Bronchial epithelial cell (primary cell): Measurements from ENCODE around the gene SGTA. TPM values are rescaled to one million over a fixed set of nuclear protein-coding genes. Genes with fewer than 3 reads are reported as not detected.
"Not testable (repeated sequence)": the region's sequence is repeated elsewhere in the genome, so short reads cannot be mapped to it uniquely, and the experiment has no call there.

Experiments
- DNase-seq: peaks from one replicate; pipeline ENCODE4 v3.0.0-alpha.2; 2010; ENCODE audit warnings: low read depth
- FAIRE-seq: peaks from 2 replicates; lab custom pipeline; 2011; peaks lifted over from hg19 to GRCh38; lab: Jason Lieb, UNC
- H3K27me3 ChIP-seq: 2 replicates; pipeline ENCODE4 v1.5.1; 2011; ENCODE audit warnings: low read length; ENCODE audit not compliant: control insufficient read depth, insufficient read depth
- H3K36me3 ChIP-seq: 2 replicates; pipeline ENCODE4 v1.5.1; 2011; ENCODE audit warnings: low read length; ENCODE audit not compliant: control insufficient read depth, insufficient read depth
- H3K4me3 ChIP-seq: 2 replicates; pipeline ENCODE4 v1.5.1; 2011; ENCODE audit warnings: mild to moderate bottlenecking, low read depth, low read length, control low read depth
- CTCF ChIP-seq: IDR thresholded peaks from 2 replicates; pipeline ENCODE4 v1.5.1; 2011; ENCODE audit warnings: mild to moderate bottlenecking, moderate library complexity, low read length, control low read depth, inconsistent platforms; ENCODE audit not compliant: insufficient read depth, severe bottlenecking
- total RNA-seq: library from RNA; depleted of rRNA; stranded (reverse); fragments of >200 nt; gene quantifications from 2 replicates; pipeline ENCODE4 v1.2.1, GENCODE V29; 2014

Gene SGTA
- total RNA-seq, 1 donor from 2014 or later, result 19.7 TPM

- no peak for TF ChIP-seq CTCF
- FAIRE-seq (no peak), DNase-seq (no peak)
- Histone ChIP-seq H3K27me3 (no peaks in the 10 kb centered on the region), H3K4me3 (no peak overlapping the region), H3K36me3 (no peaks in the 10 kb centered on the region)
Observed at GRCh38 chr19:2822846-2823245, 39.8 kb upstream of the SGTA start.

GRCh38 chr19:2820112-2820702 lies 37.1 kb upstream of the SGTA start:
- Histone ChIP-seq H3K4me3 (peak overlapping the region; percentile 80), H3K27me3 (no peaks in the 10 kb centered on the region), H3K36me3 (no peaks in the 10 kb centered on the region)
- no peak for TF ChIP-seq CTCF
- FAIRE-seq (no peak), DNase-seq (no peak)

- Histone ChIP-seq H3K27me3 (no peaks in the 10 kb centered on the region), H3K36me3 (no peaks in the 10 kb centered on the region), H3K4me3 (peak within 1 kb of the TSS; percentile 80)
- DNase-seq (peak; percentile 84), FAIRE-seq (no peak)
- TF ChIP-seq CTCF, result peak; percentile 100
Observed at GRCh38 chr19:2819540-2820111, 36.6 kb upstream of the SGTA start, which contains the start of gene ZNF554. Gene ZNF554 (plus strand): TSS chr19:2819868. CDS start chr19:2820072, 204 bp downstream.

- not testable (repeated sequence) for H3K27me3 ChIP-seq, H3K36me3 ChIP-seq, FAIRE-seq, H3K4me3 ChIP-seq
- DNase-seq, result peak; percentile 51
Observed at GRCh38 chr19:2817237-2817829, 34.3 kb upstream of the SGTA start.

- TF ChIP-seq CTCF, result no peak
- Histone ChIP-seq H3K4me3 (no peak overlapping the region), H3K36me3 (peaks cover 8% of the 10 kb centered on the region), H3K27me3 (no peaks in the 10 kb centered on the region)
- DNase-seq, result no peak
- FAIRE-seq, result no peak
Observed at GRCh38 chr19:2816641-2817040, 33.6 kb upstream of the SGTA start.

GRCh38 chr19:2815923-2816322 lies 32.9 kb upstream of the SGTA start:
- no peak for TF ChIP-seq CTCF
- FAIRE-seq (no peak), DNase-seq (no peak)
- no peaks in the 10 kb centered on the region for H3K27me3 ChIP-seq
- H3K36me3 ChIP-seq, result peaks cover 11% of the 10 kb centered on the region
- no peak overlapping the region for H3K4me3 ChIP-seq
